Osteoblast (primary cell): ENCODE data around the gene INMT. TPM values are rescaled to one million over a fixed set of nuclear protein-coding genes. Genes with fewer than 3 reads are reported as not detected.

Experiments used
- DNase-seq: peaks from one replicate; pipeline ENCODE4 v3.0.0; 2011; ENCODE audit warnings: low spot score, mixed read lengths; ENCODE audit not compliant: insufficient read length; ENCODE audit errors: missing footprints
- H2AFZ ChIP-seq: 2 replicates; pipeline ENCODE4 v1.6.0; 2011; ENCODE audit warnings: mild to moderate bottlenecking, low read length
- H3K27ac ChIP-seq: 2 replicates; pipeline ENCODE4 v1.5.1; 2011; ENCODE audit warnings: mild to moderate bottlenecking, low read depth, low read length, moderate library complexity
- H3K27me3 ChIP-seq: 2 replicates; pipeline ENCODE4 v1.6.0; 2012; ENCODE audit warnings: mild to moderate bottlenecking, control low read depth, inconsistent platforms, low read length, moderate library complexity; ENCODE audit not compliant: insufficient read depth
- H3K36me3 ChIP-seq: 2 replicates; pipeline ENCODE4 v1.5.1; 2011; ENCODE audit warnings: mild to moderate bottlenecking, low read length, control low read depth, moderate library complexity; ENCODE audit not compliant: insufficient read depth
- H3K4me1 ChIP-seq: 2 replicates; pipeline ENCODE4 v1.5.1; 2011; ENCODE audit warnings: mild to moderate bottlenecking, low read length, control low read depth, moderate library complexity; ENCODE audit not compliant: insufficient read depth
- H3K4me2 ChIP-seq: 2 replicates; pipeline ENCODE4 v1.6.0; 2011; ENCODE audit warnings: mild to moderate bottlenecking, low read length; ENCODE audit not compliant: insufficient read depth
- H3K4me3 ChIP-seq: fragments of 200-600 bp; sonication (generic); 3 replicates; pipeline ENCODE4 v1.5.1; 2012; ENCODE audit warnings: mild to moderate bottlenecking, low read length, inconsistent platforms; ENCODE audit not compliant: insufficient read depth
- H3K79me2 ChIP-seq: 2 replicates; pipeline ENCODE4 v1.6.0; 2012; ENCODE audit warnings: mild to moderate bottlenecking, low read length, control low read depth, inconsistent platforms; ENCODE audit not compliant: insufficient read depth
- H3K9me3 ChIP-seq: 2 replicates; pipeline ENCODE4 v1.5.1; 2011; ENCODE audit warnings: low read depth, low read length, control low read depth
- H4K20me1 ChIP-seq: 2 replicates; pipeline ENCODE4 v1.6.0; 2012; ENCODE audit warnings: mild to moderate bottlenecking, low read length, control low read depth; ENCODE audit not compliant: insufficient read depth
- CTCF ChIP-seq: IDR thresholded peaks from 2 replicates; pipeline ENCODE4 v1.5.1; 2011; ENCODE audit warnings: mild to moderate bottlenecking, low read depth, low read length, moderate library complexity; ENCODE audit errors: extremely low read depth
- total RNA-seq: library from RNA; depleted of rRNA; stranded (reverse); fragments of >200 nt; gene quantifications from 2 replicates; pipeline ENCODE4 v1.2.3, GENCODE V29; 2012

INMT gene
- total RNA-seq, 1 donor = 0.72 TPM

GRCh38 chr7:30770845-30771173, 18.9 kb downstream of the INMT start:
- Histone ChIP-seq H2AFZ (peak overlapping the region; percentile 96), H3K4me2 (peak overlapping the region; percentile 97), H3K36me3 (no peaks in the 10 kb centered on the region), H4K20me1 (peaks cover 1% of the 10 kb centered on the region), H3K27me3 (no peaks in the 10 kb centered on the region), H3K4me1 (peaks cover 7% of the 10 kb centered on the region), H3K79me2 (peaks cover 5% of the 10 kb centered on the region), H3K27ac (no peak overlapping the region), H3K4me3 (peak overlapping the region; percentile 89), H3K9me3 (no peaks in the 10 kb centered on the region)
- no peak for TF ChIP-seq CTCF
- no peak for DNase-seq

DNA sequence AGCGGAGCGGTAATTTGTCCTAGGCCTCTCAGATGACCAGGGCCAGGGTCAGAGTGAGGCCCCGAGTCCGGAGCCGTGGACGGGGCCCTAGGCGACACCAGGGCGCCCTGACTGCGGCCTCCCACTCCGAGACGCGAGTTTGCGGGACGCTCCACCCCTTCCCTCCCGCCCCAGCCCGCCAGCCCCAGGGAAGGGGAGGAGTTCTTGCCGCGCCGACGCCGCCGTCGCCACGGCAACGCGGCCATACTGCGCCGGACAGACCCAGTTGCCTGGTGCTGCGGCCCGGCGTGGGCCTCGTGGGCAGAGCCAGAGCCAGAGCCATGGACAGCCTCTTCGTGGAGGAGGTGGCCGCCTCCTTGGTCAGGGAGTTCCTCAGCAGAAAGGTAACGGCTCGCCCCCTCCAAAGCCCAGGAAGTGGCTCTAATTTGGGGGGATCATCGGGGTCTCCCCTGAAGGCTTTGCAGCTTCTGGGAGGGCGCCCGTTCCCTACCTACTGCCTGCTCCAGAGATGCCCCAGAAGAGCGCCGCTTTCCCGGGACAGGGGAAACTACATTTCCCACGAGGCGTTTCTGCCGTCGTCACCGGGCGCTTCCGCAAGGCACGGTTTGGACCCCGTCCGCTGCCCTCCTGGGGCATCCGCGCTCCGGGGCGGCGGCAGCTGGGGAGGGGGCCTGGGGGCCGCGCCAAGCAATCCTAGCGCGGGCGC, 19.4 kb downstream of the INMT start, which contains the start of gene MINDY4:
TSS of gene MINDY4 (plus strand) at position 244 of the 706 bp plus-strand sequence. CDS start at position 321, 77 bp downstream.
- Histone ChIP-seq H3K79me2 (peaks cover 5% of the 10 kb centered on the region), H4K20me1 (peaks cover 3% of the 10 kb centered on the region), H2AFZ (peak within 1 kb of the TSS; percentile 96), H3K4me3 (peak within 1 kb of the TSS; percentile 89), H3K4me1 (peaks cover 7% of the 10 kb centered on the region), H3K27ac (peak within 1 kb of the TSS; percentile 74), H3K36me3 (no peaks in the 10 kb centered on the region), H3K27me3 (no peaks in the 10 kb centered on the region), H3K4me2 (peak within 1 kb of the TSS; percentile 97), H3K9me3 (no peaks in the 10 kb centered on the region)
- peak; percentile 98 for DNase-seq
- no peak for TF ChIP-seq CTCF

GRCh38 chr7:30771880-30772425, 20.0 kb downstream of the INMT start:
- Histone ChIP-seq H3K36me3 (no peaks in the 10 kb centered on the region), H3K4me3 (peak overlapping the region; percentile 89), H3K27ac (peak overlapping the region; percentile 74), H2AFZ (peak overlapping the region; percentile 96), H3K27me3 (no peaks in the 10 kb centered on the region), H3K9me3 (no peaks in the 10 kb centered on the region), H4K20me1 (peaks cover 3% of the 10 kb centered on the region), H3K79me2 (peaks cover 5% of the 10 kb centered on the region), H3K4me1 (peaks cover 7% of the 10 kb centered on the region), H3K4me2 (peak overlapping the region; percentile 97)
- DNase-seq = peak; percentile 74
- TF ChIP-seq CTCF = no peak

DNA sequence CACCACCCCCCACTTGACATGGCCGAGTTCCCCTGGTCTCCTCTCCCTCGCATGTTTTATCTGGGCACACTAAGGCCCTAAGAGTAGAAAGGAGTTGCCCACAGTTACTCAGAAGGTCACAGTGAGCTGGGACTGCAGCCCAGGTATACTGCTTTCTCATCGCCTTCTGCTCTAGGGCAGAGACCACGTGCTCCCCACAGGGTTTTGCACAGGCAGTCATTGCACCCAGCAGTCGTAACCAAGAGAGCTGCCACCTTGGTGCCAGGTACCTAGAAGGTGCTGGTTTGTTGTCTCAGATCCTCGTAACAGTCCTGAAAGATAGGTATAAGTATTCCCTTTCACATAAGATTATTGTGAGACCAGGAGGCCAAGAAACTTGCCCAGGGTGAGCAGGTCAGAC, 21.0 kb downstream of the INMT start:
- no peak overlapping the region for H3K27ac ChIP-seq
- no peaks in the 10 kb centered on the region for H3K36me3 ChIP-seq
- no peaks in the 10 kb centered on the region for H3K9me3 ChIP-seq
- H3K4me1 ChIP-seq = peaks cover 7% of the 10 kb centered on the region
- H3K4me2 ChIP-seq = no peak overlapping the region
- no peak overlapping the region for H3K4me3 ChIP-seq
- no peak overlapping the region for H2AFZ ChIP-seq
- no peak for DNase-seq
- peaks cover 5% of the 10 kb centered on the region for H3K79me2 ChIP-seq
- no peaks in the 10 kb centered on the region for H3K27me3 ChIP-seq
- H4K20me1 ChIP-seq = peaks cover 3% of the 10 kb centered on the region
- no peak for TF ChIP-seq CTCF
